ELR (cell line): ENCODE results near the gene KRTAP10-9.
"Not testable (repeated sequence)": the region's sequence is repeated elsewhere in the genome, so short reads cannot be mapped to it uniquely, and the experiment has no call there.

ENCODE experiments used
- DNase-seq: peaks from one replicate; pipeline ENCODE4 v3.0.0-alpha.2; 2015; ENCODE audit warnings: low read depth

KRTAP10-9 gene

DNA sequence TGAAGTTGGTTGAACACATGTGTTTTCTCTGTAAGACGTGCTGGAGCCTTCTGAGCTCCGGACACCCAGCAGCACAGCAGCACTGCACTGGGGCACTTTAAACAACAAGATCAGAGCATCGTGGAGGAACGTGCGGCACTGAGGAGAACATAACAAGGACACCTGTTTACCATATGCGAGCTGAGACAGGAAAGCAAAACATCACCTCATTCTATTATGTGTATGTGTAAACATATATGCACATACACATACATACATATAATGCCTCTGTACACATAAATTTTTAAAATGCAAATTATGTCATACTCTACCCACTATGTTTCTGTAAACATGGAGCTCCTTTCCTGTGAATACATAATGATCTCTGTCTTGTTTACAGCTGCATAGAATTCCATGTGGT, 31.4 kb upstream of the KRTAP10-9 start:
- DNase-seq: no peak

DNA sequence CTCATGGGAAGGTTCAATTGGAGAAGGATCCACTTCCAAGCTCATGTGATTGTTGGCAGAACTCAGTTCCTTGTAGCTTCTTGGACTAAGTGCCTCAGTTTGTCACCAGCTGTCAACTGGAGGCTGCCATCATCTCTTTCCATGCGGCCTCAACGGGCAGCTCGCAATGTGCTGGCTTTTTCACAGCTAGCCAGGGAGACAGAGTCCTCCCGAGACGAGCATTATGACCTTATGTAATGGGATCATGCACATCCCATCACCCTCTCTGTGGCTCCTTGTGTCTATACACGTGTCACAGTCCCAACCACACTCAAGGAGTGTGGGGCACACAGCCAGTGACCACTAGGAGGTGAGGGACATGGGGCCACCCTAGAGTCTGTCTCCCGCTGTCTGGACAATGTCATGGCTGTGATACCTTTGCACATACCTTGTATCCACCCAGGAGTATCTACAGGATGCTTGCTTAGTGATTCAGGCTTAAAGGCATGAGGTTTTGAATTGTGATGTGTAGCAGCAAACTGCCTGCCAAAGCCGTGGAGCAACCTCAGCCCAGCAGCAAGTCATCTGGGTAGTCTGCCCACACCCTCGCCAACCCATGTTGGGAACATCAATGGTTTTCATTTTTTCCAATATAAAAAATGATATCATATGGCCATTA, 30.7 kb upstream of the KRTAP10-9 start:
- no peak for DNase-seq

DNA sequence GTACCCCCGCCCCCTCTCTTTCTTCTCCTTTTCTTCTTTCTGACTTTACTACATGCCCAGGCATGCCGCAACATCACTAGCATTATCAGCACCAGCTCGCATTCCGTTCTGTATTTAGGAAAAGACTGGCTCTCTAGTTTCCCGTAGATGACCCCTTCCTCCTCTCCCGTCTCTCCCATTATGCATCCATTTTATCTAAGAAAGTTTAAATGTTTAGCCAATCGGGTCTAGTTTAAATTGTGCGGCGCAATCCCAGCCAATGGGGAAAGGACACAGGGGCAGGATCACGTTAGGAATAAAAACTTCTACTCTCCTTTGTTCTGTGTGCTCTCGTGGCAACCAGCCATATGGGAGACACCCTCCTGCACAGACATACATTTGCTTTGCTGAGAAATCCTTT, 28.8 kb upstream of the KRTAP10-9 start:
- DNase-seq: no peak

DNA sequence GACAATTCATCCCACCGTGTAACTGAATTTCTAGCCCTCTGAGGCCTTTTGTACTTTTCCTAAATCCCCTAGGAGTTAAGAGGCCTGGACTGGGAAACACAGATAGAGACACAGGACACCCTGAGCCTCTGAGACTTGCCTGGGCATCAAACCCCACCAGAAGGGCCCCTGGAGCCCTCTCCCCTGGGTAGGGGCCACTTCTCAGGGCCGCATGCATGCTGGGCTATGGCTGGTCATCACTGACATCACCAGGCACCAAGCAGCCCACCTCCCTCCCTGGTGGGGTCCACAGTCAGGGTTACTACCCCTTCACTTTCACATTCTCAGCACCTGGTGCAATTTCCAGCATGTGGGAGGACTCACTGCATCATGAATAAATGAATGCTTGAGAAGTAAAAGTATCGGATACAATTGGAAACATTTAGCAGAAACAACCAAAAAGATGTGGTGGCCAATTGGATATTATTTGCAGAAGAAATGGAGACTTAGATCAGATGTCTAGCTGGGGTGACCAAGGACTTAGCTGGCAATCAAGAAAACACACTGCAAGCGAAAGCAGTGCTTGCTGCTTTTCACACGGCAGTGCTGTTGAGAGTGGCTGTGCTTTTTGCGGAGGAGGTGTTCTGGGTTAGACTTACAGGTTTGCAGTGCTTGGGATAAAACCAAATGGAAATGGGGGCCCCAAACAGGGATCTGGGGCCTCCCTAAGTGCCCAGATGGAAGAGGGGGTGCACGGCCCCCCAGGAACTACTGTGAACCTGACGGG, 27.4 kb upstream of the KRTAP10-9 start:
- DNase-seq: no peak

DNA sequence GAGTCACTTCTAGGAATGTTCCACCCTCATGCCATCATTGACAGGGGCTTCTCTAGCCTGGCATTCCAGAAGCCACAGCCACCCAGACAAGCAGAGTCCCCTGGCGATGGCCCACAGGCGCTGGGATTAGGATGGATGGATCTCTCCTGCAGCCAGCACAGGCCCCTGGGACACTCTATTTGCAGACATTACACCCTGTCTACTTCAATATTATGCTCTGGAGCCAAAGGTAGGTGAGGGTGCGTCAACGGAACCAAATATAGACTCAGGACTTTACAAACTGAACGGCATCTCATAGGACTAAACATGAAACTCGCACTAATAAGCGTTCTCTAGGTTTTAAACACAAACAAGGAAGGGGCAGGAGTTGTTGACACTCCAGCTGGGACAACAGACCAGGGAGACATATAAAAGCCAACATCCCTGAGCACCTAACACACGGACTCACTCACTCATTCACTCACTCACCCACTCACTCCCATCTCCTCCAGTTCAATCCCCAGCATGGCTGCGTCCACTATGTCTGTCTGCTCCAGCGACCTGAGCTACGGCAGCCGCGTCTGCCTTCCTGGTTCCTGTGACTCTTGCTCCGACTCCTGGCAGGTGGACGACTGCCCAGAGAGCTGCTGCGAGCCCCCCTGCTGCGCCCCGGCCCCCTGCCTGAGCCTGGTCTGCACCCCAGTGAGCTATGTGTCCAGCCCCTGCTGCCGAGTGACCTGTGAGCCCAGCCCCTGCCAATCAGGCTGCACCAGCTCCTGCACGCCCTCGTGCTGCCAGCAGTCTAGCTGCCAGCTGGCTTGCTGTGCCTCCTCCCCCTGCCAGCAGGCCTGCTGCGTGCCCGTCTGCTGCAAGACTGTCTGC, 26.5 kb upstream of the KRTAP10-9 start, which contains the start of gene KRTAP10-7:
Gene KRTAP10-7 (plus strand): TSS at position 480 of the 861 bp plus-strand sequence. CDS start 25 bp downstream, at position 505.
- DNase-seq: not testable (repeated sequence)

DNA sequence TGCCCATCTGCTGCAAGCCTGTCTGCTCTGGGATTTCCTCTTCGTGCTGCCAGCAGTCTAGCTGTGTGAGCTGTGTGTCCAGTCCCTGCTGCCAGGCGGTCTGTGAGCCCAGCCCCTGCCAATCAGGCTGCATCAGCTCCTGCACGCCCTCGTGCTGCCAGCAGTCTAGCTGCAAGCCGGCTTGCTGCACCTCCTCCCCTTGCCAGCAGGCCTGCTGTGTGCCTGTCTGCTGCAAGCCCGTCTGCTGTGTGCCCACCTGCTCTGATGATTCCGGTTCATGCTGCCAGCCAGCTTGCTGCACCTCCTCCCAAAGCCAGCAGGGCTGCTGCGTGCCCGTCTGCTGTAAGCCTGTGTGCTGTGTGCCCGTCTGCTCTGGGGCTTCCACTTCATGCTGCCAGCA, 25.8 kb upstream of the KRTAP10-9 start:
- DNase-seq: not testable (repeated sequence)

DNA sequence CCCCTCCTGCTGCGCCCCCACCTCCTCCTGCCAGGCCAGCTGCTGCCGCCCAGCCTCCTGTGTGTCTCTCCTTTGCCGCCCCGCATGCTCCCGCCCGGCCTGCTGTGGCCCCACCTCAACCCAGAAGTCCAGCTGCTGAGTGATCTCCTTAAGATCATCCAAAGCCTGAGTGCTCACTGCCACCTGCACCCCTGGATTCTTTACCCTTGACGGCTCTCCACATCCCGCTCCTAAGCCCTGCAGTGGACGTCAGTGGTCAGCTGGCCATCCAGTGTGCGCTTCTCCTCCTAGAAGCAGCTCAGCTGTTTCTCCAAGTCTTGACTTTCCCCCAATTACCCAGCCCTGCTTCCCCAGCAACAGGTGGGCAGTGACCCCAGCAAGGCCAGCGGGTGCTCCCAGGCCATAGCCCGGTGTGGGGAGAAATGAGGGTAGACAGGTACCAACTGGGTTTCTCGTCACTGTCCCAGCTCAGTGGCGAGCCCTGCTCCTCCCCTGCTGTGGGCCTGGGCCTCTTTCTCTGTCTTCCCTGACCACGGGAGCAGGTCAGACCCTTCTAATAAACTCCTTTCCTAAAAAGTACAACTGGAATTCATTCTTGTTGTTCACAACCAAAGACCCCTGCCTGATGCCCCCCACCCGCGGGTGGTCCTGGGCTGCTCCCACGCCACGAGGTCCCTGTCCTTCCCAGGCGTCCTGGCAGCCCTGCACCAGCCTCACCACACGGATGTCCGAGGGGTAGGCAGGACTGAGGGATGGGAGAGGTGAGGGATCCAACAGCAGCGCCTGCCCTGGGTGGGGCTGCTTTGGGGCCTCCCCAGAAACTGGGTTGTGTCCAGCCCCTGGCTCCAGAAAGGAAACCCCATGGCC, 25.1 kb upstream of the KRTAP10-9 start:
- DNase-seq: no peak

DNA sequence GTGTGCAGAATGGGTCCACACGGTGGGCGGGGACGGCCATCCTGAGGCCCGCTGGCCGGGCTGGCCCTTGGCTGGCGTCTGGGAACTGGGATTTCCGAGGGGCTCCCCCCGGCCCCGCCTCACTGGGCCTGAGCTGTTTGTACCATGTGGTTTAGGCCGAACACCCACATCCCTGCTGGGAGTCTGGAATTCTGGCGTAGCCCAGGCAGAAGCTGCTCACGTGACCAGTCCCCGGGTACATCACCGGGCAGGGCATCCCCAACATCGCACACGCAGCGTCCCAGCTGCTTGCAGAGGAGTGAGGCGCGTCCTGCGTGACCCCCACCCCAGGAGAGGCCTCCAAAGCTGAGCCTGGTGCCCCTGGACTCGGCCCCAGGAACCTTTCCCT, 24.4 kb upstream of the KRTAP10-9 start:
- DNase-seq: no peak

DNA sequence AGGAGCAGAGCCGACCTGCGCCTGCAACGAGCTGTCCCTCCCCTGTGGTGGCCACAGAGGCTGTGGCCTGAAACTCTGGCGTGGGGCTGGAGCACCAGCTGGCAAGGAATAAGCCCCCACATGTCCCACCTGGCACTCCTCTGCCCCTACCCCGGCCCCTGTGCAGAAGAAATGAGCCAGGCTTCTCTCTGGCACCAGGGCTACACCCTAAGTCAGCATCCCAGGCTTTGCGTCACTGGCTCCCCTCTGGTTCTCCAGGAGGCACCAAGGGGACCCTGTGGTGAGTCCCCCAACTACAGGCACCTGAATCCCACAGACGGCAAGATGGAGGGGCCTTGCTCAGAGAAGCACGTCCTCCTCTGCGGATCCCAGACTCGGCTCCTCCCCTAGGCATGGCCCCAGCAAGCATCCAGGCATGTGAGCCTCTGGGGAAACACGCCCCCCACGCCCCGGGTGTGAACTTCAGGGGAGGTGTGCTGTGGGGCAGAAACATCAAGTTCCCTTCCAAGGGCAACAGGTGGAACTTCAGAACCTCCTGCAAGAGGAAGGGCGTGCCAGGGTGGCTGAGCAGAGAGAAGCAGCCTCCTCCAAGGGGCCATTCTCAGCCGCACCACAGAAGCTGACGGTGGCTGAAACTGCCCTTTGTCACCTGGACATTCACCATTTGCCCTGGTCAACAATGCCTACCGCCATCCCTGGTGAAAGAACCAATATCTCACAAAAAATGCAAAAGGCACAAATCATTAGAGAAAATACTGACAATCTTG, 23.6 kb upstream of the KRTAP10-9 start:
- DNase-seq: no peak

DNA sequence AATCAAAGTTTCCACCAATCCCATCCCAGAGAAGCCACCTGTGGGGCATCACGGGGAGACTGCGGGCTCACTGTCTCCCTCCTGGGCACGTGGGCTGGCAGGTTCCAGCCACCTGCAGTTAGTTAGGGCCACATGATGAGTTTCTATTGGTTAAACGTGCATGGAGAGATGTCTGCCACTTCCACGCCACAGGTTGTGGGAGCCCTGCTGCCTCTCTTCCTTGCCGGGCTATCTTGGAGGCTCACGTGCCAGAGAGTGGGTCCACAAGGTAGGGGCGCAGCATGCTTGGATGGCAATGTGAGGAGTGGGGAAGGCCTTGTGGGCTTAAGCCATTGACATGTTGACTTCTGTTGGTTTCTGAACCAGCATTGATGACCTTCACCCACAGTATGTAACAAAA, 23.0 kb upstream of the KRTAP10-9 start:
- no peak for DNase-seq

DNA sequence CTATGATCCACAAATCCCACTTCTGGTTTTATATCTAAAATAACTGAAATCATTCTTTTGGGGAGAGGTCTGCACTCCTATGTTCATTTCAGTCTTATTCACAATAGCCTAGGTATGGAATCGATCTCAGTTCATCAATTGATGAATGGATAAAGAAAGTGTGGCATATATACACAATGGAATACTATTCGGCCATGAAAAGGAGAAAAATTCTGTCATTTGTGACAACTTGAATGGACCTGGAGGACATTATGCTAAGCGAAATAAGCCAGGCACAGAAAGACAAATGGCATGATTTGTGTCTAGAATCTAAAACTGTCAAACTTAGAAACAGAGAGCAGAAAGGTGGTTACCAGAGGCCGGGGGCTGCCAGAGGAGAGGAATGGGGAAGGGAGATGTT, 20.4 kb upstream of the KRTAP10-9 start:
- no peak for DNase-seq

DNA sequence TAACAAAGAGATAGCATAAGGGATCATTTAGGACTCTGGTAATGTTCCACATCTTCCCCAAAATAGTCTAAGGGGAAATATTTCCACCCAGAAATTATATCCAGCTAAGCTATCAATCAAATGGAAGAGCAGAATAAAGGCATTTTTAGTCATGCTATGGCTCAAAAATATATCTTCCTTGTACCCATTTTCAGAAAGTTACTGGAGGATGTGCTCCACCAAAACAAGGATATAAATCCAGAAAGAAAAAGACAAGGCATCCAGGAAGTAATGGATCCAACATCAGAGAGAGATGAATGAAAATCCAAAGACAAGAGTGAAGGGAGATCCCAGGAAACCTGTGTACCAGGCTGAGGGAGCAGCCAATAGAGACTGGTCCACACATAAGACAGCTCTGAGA, 17.7 kb upstream of the KRTAP10-9 start:
- no peak for DNase-seq

DNA sequence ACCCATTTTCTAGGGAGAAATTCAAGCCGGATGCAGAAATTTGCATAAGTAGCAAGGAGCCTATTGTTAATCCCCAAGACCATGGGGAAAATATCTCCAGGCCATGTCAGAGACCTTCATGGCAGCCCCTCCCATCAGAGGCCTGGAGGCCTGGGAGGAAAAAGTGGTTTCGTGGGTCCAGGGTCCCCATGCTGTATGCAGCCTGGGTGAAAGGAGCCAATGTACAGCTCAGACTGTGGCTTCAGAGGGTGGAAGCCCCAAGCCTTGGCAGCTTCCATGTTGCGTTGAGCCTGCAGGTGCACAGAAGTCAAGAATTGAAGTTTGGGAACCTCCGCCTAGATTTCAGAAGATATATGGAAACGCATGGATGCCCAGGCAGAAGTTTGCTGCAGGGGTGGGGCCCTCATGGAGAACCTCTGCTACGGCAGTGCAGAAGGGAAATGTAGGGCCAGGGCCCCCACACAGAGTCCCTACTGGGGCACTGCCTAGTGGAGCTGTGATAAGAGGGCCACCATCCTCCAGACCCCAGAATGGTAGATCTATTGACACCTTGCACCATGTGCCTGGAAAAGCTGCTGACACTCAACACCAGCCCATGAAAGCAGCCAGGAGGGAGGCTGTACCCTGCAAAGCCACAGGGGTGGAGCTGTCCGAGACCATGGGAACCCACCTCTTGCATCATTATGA, 16.6 kb upstream of the KRTAP10-9 start:
- not testable (repeated sequence) for DNase-seq

DNA sequence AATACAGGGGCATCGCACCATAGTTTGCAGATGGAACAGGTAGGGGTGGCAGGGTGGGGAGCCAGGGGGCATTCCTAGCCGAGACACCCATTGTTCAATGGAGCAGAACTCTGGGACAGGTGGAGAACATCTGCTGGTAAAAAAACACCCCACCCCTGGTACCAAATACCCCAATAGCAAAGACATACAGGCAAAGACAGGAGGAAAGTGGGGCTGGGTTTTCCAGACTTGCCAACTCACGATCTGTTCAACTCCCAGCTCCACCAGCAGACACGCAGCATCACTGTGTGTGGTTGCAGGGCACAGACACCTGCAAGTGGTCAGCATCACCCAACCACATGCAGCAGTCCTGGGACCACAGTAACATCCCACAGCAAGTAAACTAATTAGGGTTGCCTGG, 15.3 kb upstream of the KRTAP10-9 start:
- DNase-seq: no peak

DNA sequence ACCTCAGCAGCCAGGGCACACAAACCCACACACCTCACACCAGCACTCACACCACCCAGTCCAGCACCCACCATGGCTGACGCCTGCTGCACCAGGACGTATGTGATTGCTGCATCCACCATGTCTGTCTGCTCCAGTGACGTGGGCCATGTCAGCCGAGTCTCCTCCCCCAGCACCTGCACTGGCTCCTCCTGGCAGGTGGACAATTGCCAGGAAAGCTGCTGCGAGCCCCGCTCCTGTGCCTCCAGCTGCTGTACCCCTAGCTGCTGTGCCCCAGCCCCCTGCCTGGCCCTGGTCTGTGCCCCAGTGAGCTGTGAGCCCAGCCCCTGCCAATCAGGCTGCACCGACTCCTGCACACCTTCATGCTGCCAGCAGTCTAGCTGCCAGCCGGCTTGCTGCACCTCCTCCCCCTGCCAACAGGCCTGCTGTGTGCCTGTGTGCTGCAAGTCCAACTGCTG, 14.8 kb upstream of the KRTAP10-9 start, which contains the start of gene KRTAP10-8:
Gene KRTAP10-8 (plus strand): TSS at position 51 of the 458 bp plus-strand sequence. CDS start 22 bp downstream, at position 73.
- DNase-seq: no peak

DNA sequence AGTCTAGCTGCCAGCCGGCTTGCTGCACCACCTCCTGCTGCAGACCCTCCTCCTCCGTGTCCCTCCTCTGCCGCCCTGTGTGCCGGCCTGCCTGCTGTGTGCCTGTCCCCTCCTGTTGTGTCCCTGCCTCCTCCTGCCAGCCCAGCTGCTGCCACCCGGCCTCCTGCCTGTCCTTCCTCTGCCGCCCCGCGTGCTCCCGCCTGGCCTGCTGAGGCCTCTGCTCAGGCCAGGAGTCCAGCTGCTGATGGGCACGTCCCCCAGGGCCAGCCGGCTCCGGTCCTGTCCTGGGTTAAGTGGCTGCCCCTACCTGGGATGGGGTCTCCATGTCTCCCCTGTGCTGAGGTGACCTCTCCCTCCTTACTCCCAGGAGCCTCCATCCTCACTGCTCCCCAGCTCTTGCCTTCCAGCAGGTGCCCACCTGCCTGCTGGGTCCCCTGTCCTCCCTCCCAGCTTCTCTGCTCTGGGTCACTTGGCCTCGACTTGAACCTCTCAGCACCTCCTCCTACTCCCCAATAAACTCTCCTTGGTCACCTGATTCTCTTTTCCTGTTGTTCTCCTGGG, 14.1 kb upstream of the KRTAP10-9 start:
- DNase-seq: no peak

DNA sequence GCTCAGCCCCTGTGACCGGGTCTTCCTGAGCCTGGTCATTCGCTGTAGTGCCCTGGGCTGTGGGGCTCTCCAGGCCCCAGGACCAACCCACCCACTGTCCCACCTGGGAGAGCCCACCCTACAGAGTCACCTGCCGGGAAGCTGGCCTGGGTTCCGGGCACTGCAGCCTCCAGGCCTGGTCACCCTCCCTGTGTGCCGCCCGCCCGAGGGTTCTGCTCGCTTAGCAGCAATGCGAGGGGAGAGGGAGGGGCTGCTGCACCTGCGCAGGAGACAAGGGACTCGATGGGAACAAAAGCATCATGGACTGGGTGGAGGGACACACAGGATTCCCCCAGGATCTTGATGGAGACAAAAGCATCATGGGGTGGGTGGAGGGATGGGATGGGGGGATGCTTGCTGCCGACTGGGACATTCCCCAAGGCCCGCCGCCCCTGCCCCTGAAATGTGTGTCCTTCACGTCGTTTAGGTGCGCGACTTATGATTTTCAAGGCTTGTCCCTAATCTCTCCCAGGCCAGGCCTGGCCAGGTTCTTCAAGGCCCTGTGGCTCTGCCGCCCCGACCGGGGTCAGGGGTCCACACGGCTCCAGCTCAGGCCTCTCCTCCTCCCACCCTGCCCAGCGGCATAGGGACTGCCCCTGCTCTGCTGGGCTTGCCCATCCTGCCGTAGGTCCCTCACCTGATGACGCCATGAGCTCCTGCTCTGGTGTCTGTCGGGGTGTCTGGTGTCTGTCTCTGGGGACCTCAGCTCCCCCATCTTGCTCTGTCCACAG, 13.3 kb upstream of the KRTAP10-9 start:
- no peak for DNase-seq

DNA sequence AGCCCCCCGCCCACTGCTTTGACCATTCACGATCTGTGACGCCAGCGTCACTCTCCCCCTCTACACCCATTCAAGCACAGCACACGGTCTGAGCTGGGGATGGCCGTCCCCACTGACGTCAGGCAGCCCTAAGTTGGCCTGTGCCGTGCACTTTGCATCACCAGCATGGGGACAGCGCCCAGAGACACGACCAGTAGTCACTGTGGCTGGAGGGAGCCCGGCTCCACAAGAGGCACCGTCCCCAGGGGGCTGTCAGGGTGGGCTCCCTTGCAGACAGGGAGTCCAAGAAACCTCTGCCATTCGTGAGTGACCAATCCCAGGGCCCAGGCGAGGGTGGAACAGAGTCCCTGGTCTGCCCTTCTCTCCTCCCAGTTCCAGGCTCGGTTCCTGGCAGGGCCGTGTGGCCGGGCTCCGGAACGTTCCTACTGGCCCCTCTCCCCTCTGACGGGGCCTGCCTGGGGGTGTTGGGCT, 12.7 kb upstream of the KRTAP10-9 start:
- no peak for DNase-seq

DNA sequence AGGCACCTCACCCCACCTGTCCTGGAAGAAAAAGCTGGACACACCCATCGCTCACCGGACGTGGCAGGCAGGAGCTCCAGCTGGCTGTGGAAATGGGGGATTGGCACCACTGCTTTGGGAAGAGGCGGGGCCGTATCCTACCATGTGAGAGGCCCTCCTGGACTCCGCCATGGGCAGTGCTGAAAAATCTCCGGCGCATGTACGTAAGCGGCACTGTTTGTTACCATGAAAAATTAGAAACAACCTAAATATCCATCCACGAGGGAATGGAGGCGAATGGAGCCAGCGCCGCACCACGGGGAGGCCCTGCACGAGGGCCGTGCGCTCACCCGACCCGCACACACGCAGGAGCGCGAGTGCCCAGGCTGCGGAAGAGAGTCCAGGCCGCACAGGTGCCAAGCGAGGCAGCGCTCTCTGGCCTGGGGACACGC, 11.9 kb upstream of the KRTAP10-9 start:
- DNase-seq: no peak
